MCF 10A (cell line): ENCODE measurements around the gene C5orf46. TPM values are rescaled to one million over a fixed set of nuclear protein-coding genes. Genes with fewer than 3 reads are reported as not detected.

Source experiments
- BruUV-seq: library from RNA; stranded (reverse); fragments of 400-500 nt; replicated peaks from 2 replicates; lab custom pipeline; 2021; lab: Mats Ljungman, UMichigan
- CTCF ChIA-PET: fragments of 300-600 bp; sonication (Branson Sonifier 250); formaldehyde crosslinking; extraction: SDS; loops from one replicate; lab custom pipeline; 2021; ENCODE audit warnings: antibody characterized with exemption, inconsistent platforms; lab: Yijun Ruan, JAX
- POLR2A ChIA-PET: fragments of 300-600, 350-650 bp; sonication (Branson Sonifier 250); formaldehyde crosslinking; extraction: SDS; loops from one replicate; lab custom pipeline; 2020; ENCODE audit warnings: antibody characterized with exemption, inconsistent platforms; lab: Yijun Ruan, JAX
- DNase-seq: peaks from one replicate; pipeline ENCODE4 v3.0.0-alpha.2; 2018; ENCODE audit not compliant: unreplicated experiment
- H3K27ac Mint-ChIP-seq: one replicate; pipeline ENCODE4 v1.8.0; 2022; ENCODE audit warnings: mild to moderate bottlenecking, low read depth, mixed read lengths; ENCODE audit not compliant: unreplicated experiment
- H3K27me3 Mint-ChIP-seq: one replicate; pipeline ENCODE4 v1.8.0; 2022; ENCODE audit warnings: mixed read lengths; ENCODE audit not compliant: insufficient read depth, unreplicated experiment
- H3K36me3 Mint-ChIP-seq: one replicate; pipeline ENCODE4 v1.8.0; 2022; ENCODE audit warnings: mild to moderate bottlenecking, moderate library complexity, mixed read lengths; ENCODE audit not compliant: insufficient read depth, unreplicated experiment
- H3K4me1 Mint-ChIP-seq: one replicate; pipeline ENCODE4 v1.8.0; 2022; ENCODE audit warnings: mixed read lengths; ENCODE audit not compliant: insufficient read depth, unreplicated experiment
- H3K4me3 Mint-ChIP-seq: one replicate; pipeline ENCODE4 v1.8.0; 2022; ENCODE audit warnings: mild to moderate bottlenecking, moderate library complexity, mixed read lengths; ENCODE audit not compliant: unreplicated experiment
- H3K9me3 Mint-ChIP-seq: one replicate; pipeline ENCODE4 v1.8.0; 2022; ENCODE audit warnings: mixed read lengths; ENCODE audit not compliant: unreplicated experiment
- intact Hi-C: fragments of 100-400 bp; cut with micrococcal nuclease; formaldehyde crosslinking; loops from 2 replicates; pipeline ENCODE4 v1.14.1; 2022
- total RNA-seq: library from RNA; stranded (reverse); gene quantifications from 2 replicates; pipeline ENCODE4 v1.2.3, GENCODE V29; 2022
- TF ChIP-seq, protein P1 (sequence below): fragments of 200-600 bp; IDR thresholded peaks from one replicate; pipeline ENCODE4 v1.8.0; 2022; ENCODE audit warnings: antibody characterized with exemption, mild to moderate bottlenecking; ENCODE audit not compliant: unreplicated experiment

Gene C5orf46
- total RNA-seq, 1 experiment from 2014 or later, result 5.7 TPM

- intact Hi-C loops, result no loop called here
- DNase-seq, result no peak
- Mint-ChIP-seq H3K4me3 (no peak overlapping the region), H3K27me3 (no peaks in the 10 kb centered on the region), H3K9me3 (no peaks in the 10 kb centered on the region), H3K4me1 (peaks cover 31% of the 10 kb centered on the region), H3K27ac (no peak overlapping the region), H3K36me3 (peaks cover 6% of the 10 kb centered on the region)
- BruUV-seq, result no TSS peak
- TF ChIP-seq, protein P1, sequence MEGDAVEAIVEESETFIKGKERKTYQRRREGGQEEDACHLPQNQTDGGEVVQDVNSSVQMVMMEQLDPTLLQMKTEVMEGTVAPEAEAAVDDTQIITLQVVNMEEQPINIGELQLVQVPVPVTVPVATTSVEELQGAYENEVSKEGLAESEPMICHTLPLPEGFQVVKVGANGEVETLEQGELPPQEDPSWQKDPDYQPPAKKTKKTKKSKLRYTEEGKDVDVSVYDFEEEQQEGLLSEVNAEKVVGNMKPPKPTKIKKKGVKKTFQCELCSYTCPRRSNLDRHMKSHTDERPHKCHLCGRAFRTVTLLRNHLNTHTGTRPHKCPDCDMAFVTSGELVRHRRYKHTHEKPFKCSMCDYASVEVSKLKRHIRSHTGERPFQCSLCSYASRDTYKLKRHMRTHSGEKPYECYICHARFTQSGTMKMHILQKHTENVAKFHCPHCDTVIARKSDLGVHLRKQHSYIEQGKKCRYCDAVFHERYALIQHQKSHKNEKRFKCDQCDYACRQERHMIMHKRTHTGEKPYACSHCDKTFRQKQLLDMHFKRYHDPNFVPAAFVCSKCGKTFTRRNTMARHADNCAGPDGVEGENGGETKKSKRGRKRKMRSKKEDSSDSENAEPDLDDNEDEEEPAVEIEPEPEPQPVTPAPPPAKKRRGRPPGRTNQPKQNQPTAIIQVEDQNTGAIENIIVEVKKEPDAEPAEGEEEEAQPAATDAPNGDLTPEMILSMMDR, result no peak
- CTCF ChIA-PET, result interaction anchor here (0.7 to 3.7 kb wide), 4 partner anchors 13 to 38 kb away, joined by 3 to 28 read pairs (median 3); no protein-coding TSS in a partner anchor
- POLR2A ChIA-PET, result interaction anchor here (0.7 to 1.6 kb wide), 4 partner anchors 11 to 32 kb away, joined by 3 to 5 read pairs (median 3); partner anchors contain the start of gene C5orf46
Measured at GRCh38 chr5:147895864-147896263, 10.5 kb downstream of the C5orf46 start.

GRCh38 chr5:147893820-147894219, 12.5 kb downstream of the C5orf46 start:
- no peak overlapping the region for H3K4me3 Mint-ChIP-seq
- ChIA-PET POLR2A (interaction anchor here (0.6 kb wide), 1 partner anchor 17 kb away, joined by 5 read pairs; no protein-coding TSS in a partner anchor), CTCF (interaction anchor here (0.6 to 17.8 kb wide), 3 partner anchors 39 to 286 kb away, joined by 3 to 415 read pairs (median 4); no protein-coding TSS in a partner anchor)
- intact Hi-C loops, result no loop called here
- no peaks in the 10 kb centered on the region for H3K27me3 Mint-ChIP-seq
- DNase-seq, result no peak
- no peaks in the 10 kb centered on the region for H3K9me3 Mint-ChIP-seq
- H3K36me3 Mint-ChIP-seq, result peaks cover 6% of the 10 kb centered on the region
- no TSS peak for BruUV-seq
- TF ChIP-seq, protein P1, result no peak
- H3K27ac Mint-ChIP-seq, result no peak overlapping the region
- peaks cover 19% of the 10 kb centered on the region for H3K4me1 Mint-ChIP-seq

GRCh38 chr5:147892696-147893296, 13.5 kb downstream of the C5orf46 start:
- BruUV-seq, result no TSS peak
- H3K4me3 Mint-ChIP-seq, result no peak overlapping the region
- peaks cover 18% of the 10 kb centered on the region for H3K4me1 Mint-ChIP-seq
- H3K27me3 Mint-ChIP-seq, result no peaks in the 10 kb centered on the region
- no peaks in the 10 kb centered on the region for H3K9me3 Mint-ChIP-seq
- H3K27ac Mint-ChIP-seq, result peak overlapping the region; percentile 71
- DNase-seq, result peak; percentile 44
- POLR2A ChIA-PET, result interaction anchor here (0.8 to 1.3 kb wide), 2 partner anchors 11 to 13 kb away, joined by 3 to 4 read pairs; no protein-coding TSS in a partner anchor
- peaks cover 6% of the 10 kb centered on the region for H3K36me3 Mint-ChIP-seq
- intact Hi-C loops, result no loop called here
- TF ChIP-seq, protein P1, result no peak
- CTCF ChIA-PET, result interaction anchor here (1.8 to 17.8 kb wide), 2 partner anchors 35 to 40 kb away, joined by 7 to 415 read pairs; no protein-coding TSS in a partner anchor

DNA sequence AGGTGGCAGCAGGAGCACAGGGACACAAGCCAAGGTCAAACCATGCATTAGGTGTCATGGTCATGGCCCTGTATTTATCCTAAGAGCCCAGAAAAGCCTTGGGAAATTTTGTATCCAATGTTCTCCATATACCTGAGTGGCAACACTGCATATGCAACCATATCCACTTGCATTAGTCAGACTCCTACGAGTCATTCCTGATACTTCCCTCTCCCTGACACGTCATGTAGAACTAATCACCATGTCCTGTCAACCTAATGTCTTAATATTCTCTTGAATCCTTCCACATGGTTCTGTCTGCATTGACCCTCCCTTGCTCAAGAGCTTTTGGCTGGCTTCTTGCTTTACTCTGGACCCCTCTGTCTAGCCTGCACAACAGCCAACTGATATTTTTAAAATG, 18.4 kb downstream of the C5orf46 start:
- peaks cover 21% of the 10 kb centered on the region for H3K4me1 Mint-ChIP-seq
- no peak overlapping the region for H3K4me3 Mint-ChIP-seq
- H3K27me3 Mint-ChIP-seq, result no peaks in the 10 kb centered on the region
- H3K27ac Mint-ChIP-seq, result no peak overlapping the region
- POLR2A ChIA-PET, result interaction anchor here (0.9 to 2.0 kb wide), 4 partner anchors 18 to 46 kb away, joined by 3 to 10 read pairs (median 5); no protein-coding TSS in a partner anchor
- CTCF ChIA-PET, result interaction anchor here (0.7 to 17.8 kb wide), 19 partner anchors 9 to 1091 kb away, joined by 3 to 415 read pairs (median 7); partner anchors contain the start of gene SCGB3A2
- DNase-seq, result peak; percentile 56
- BruUV-seq, result no TSS peak
- TF ChIP-seq, protein P1, result no peak
- no peaks in the 10 kb centered on the region for H3K9me3 Mint-ChIP-seq
- H3K36me3 Mint-ChIP-seq, result no peaks in the 10 kb centered on the region
- intact Hi-C loops, result loop anchor here (1.0 to 5.0 kb wide), 5 partner anchors 19 to 844 kb away; partner anchors contain the start of gene C5orf46
